A673 (cell line): Measurements from ENCODE around the gene SPANXB1. TPM values are rescaled to one million over a fixed set of nuclear protein-coding genes. Genes with fewer than 3 reads are reported as not detected.
"Not testable (repeated sequence)": the region's sequence is repeated elsewhere in the genome, so short reads cannot be mapped to it uniquely, and the experiment has no call there.

Experiments used
- BruUV-seq: library from RNA; stranded (reverse); fragments of 400-500 nt; replicated peaks from 2 replicates; lab custom pipeline; 2021; lab: Mats Ljungman, UMichigan
- CTCF ChIA-PET: fragments of 300-600 bp; sonication (Branson Sonifier 250); formaldehyde crosslinking; loops from one replicate; lab custom pipeline; 2022; ENCODE audit warnings: antibody characterized with exemption; lab: Charles Lee
- POLR2A ChIA-PET: fragments of 300-600 bp; sonication (Branson Sonifier 250); formaldehyde crosslinking; loops from one replicate; lab custom pipeline; 2022; ENCODE audit warnings: antibody characterized with exemption; ENCODE audit not compliant: low non-redundant PET; lab: Charles Lee
- DNase-seq: peaks from one replicate; pipeline ENCODE4 v3.0.0-alpha.2; 2015; ENCODE audit warnings: low spot score
- H3K27ac ChIP-seq: fragments of 200-600 bp; sonication (generic); 2 replicates; pipeline ENCODE4 v1.5.1; 2016; ENCODE audit warnings: mixed run types, low read depth, mild to moderate bottlenecking, mixed read lengths, antibody characterized with exemption, low read length; ENCODE audit not compliant: poor library complexity, severe bottlenecking
- H3K27me3 ChIP-seq: fragments of 200-600 bp; sonication (generic); replicated peaks from 2 replicates; pipeline ENCODE4 v1.6.1; 2017; ENCODE audit warnings: mixed run types, low read depth, mild to moderate bottlenecking, mixed read lengths, antibody characterized with exemption, low read length; ENCODE audit not compliant: insufficient read depth, poor library complexity
- H3K36me3 ChIP-seq: fragments of 200-600 bp; sonication (generic); 2 replicates; pipeline ENCODE4 v1.6.1; 2016; ENCODE audit warnings: mixed run types, mild to moderate bottlenecking, mixed read lengths, antibody characterized with exemption, low read length; ENCODE audit not compliant: insufficient read depth, poor library complexity, severe bottlenecking
- H3K4me1 ChIP-seq: fragments of 200-600 bp; sonication (generic); 2 replicates; pipeline ENCODE4 v1.6.1; 2017; ENCODE audit warnings: mixed run types, mild to moderate bottlenecking, mixed read lengths, antibody characterized with exemption, low read length; ENCODE audit not compliant: insufficient read depth, poor library complexity, severe bottlenecking
- H3K4me3 ChIP-seq: fragments of 200-600 bp; sonication (generic); 2 replicates; pipeline ENCODE4 v1.5.1; 2016; ENCODE audit warnings: low read depth, mixed run types, mild to moderate bottlenecking, mixed read lengths, low read length; ENCODE audit not compliant: poor library complexity, severe bottlenecking
- H3K9me3 ChIP-seq: fragments of 200-600 bp; sonication (generic); 2 replicates; pipeline ENCODE4 v1.6.1; 2016; ENCODE audit warnings: mixed run types, low read depth, mild to moderate bottlenecking, mixed read lengths, antibody characterized with exemption, low read length; ENCODE audit not compliant: poor library complexity, severe bottlenecking
- CTCF ChIP-seq: fragments of 300-800, 200-600 bp; sonication (generic); conservative IDR thresholded peaks from 2 replicates; pipeline ENCODE4 v1.5.1; 2017; ENCODE audit warnings: low read depth, mild to moderate bottlenecking, antibody characterized with exemption, low read length, moderate library complexity, mixed read lengths
- EZH2 ChIP-seq: fragments of 200-600 bp; sonication (generic); IDR thresholded peaks from 2 replicates; pipeline ENCODE4 v1.6.1; 2017; ENCODE audit warnings: borderline replicate concordance, low read depth, mild to moderate bottlenecking, mixed read lengths, antibody characterized with exemption, low read length; ENCODE audit not compliant: poor library complexity, severe bottlenecking
- intact Hi-C: fragments of 100-400 bp; cut with micrococcal nuclease; formaldehyde crosslinking; loops from one replicate; pipeline ENCODE4 v1.10.0; 2022; ENCODE audit not compliant: unreplicated experiment
- total RNA-seq: library from RNA; stranded (reverse); gene quantifications from 2 replicates; pipeline ENCODE4 v1.2.3, GENCODE V29; 2021

The SPANXB1 gene
- total RNA-seq, 1 experiment from 2014 or later: not detected

GRCh38 chrX:140975472-140975871, 26.9 kb upstream of the SPANXB1 start:
- Histone ChIP-seq H3K36me3 (no peaks in the 10 kb centered on the region), H3K27ac (no peak overlapping the region), H3K4me1 (no peaks in the 10 kb centered on the region), H3K27me3 (no peaks in the 10 kb centered on the region), H3K4me3 (no peak overlapping the region), H3K9me3 (no peaks in the 10 kb centered on the region)
- no peak for TF ChIP-seq CTCF
- ChIA-PET POLR2A (no interaction called here), CTCF (no interaction called here)
- no peak for DNase-seq
- intact Hi-C loops: no loop called here
- BruUV-seq: no TSS peak

GRCh38 chrX:140980271-140980670, 22.1 kb upstream of the SPANXB1 start:
- Histone ChIP-seq H3K27me3 (no peaks in the 10 kb centered on the region), H3K27ac (no peak overlapping the region), H3K36me3 (no peaks in the 10 kb centered on the region), H3K9me3 (no peaks in the 10 kb centered on the region), H3K4me1 (no peaks in the 10 kb centered on the region), H3K4me3 (no peak overlapping the region)
- DNase-seq: no peak
- intact Hi-C loops: no loop called here
- no TSS peak for BruUV-seq
- ChIA-PET CTCF (no interaction called here), POLR2A (no interaction called here)
- TF ChIP-seq CTCF (no peak), EZH2 (no peak)

GRCh38 chrX:140983730-140984129, 18.7 kb upstream of the SPANXB1 start:
- TF ChIP-seq EZH2: no peak
- no peak for TF ChIP-seq CTCF
- ChIA-PET POLR2A (no interaction called here), CTCF (no interaction called here)
- Histone ChIP-seq H3K4me1 (no peaks in the 10 kb centered on the region), H3K27ac (no peak overlapping the region), H3K27me3 (no peaks in the 10 kb centered on the region), H3K4me3 (no peak overlapping the region), H3K9me3 (no peaks in the 10 kb centered on the region), H3K36me3 (no peaks in the 10 kb centered on the region)
- intact Hi-C loops: no loop called here
- DNase-seq: no peak
- BruUV-seq: no TSS peak

GRCh38 chrX:141005243-141005642, 2.8 kb downstream of the SPANXB1 start:
- not testable (repeated sequence) for BruUV-seq, H3K27me3 ChIP-seq

GRCh38 chrX:141044246-141044645, 41.9 kb downstream of the SPANXB1 start:
- H3K36me3 ChIP-seq, CTCF ChIA-PET, H3K27me3 ChIP-seq, intact Hi-C loops, H3K4me1 ChIP-seq, DNase-seq, H3K27ac ChIP-seq, BruUV-seq, POLR2A ChIA-PET, H3K4me3 ChIP-seq, H3K9me3 ChIP-seq: not testable (repeated sequence)

More at GRCh38 chrX:141005243-141005642, 2.8 kb downstream of the SPANXB1 start:
- H3K9me3 ChIP-seq, CTCF ChIA-PET, H3K4me1 ChIP-seq, intact Hi-C loops, H3K4me3 ChIP-seq, DNase-seq, POLR2A ChIA-PET, H3K27ac ChIP-seq, H3K36me3 ChIP-seq: not testable (repeated sequence)

GRCh38 chrX:141049878-141050277, 47.5 kb downstream of the SPANXB1 start:
- H3K27ac ChIP-seq, H3K27me3 ChIP-seq, intact Hi-C loops, H3K9me3 ChIP-seq, DNase-seq, POLR2A ChIA-PET, H3K36me3 ChIP-seq, CTCF ChIA-PET, BruUV-seq, H3K4me1 ChIP-seq, H3K4me3 ChIP-seq: not testable (repeated sequence)
